ENCODE measurements around the gene NELFA.
"Not testable (repeated sequence)": the region's sequence is repeated elsewhere in the genome, so short reads cannot be mapped to it uniquely, and the experiment has no call there.

NELFA gene

GRCh38 chr4:2040391-2041238 is 31.8 kb upstream of the NELFA start:
- DNase-seq, result no peak

- peak; percentile 62 for DNase-seq
Observed at GRCh38 chr4:2036866-2037265, 28.1 kb upstream of the NELFA start.

GRCh38 chr4:2036327-2036726 is 27.6 kb upstream of the NELFA start:
- no peak for DNase-seq

- not testable (repeated sequence) for DNase-seq
Observed at GRCh38 chr4:2031161-2031560, 22.4 kb upstream of the NELFA start.

- DNase-seq, result not testable (repeated sequence)
Observed at GRCh38 chr4:2027120-2027519, 18.3 kb upstream of the NELFA start.

GRCh38 chr4:2025817-2026216 is 17.0 kb upstream of the NELFA start:
- DNase-seq, result no peak

- DNase-seq, result no peak
Observed at GRCh38 chr4:2024683-2025082, 15.9 kb upstream of the NELFA start.

- not testable (repeated sequence) for DNase-seq
Observed at GRCh38 chr4:2021358-2022018, 12.7 kb upstream of the NELFA start.

- no peak for DNase-seq
Observed at GRCh38 chr4:2015008-2015407, 6.2 kb upstream of the NELFA start.

GRCh38 chr4:2011583-2011982 is 2.8 kb upstream of the NELFA start:
- peak; percentile 41 for DNase-seq

GRCh38 chr4:2009651-2010233 is 968 bp upstream of the NELFA start:
- peak; percentile 82 for DNase-seq

- DNase-seq, result no peak
Observed at GRCh38 chr4:2008671-2008920, 178 bp downstream of the NELFA start.

GRCh38 chr4:2007804-2008670 is 737 bp downstream of the NELFA start:
- peak; percentile 32 for DNase-seq

- no peak for DNase-seq
Observed at GRCh38 chr4:2006956-2007653, 1.7 kb downstream of the NELFA start.

GRCh38 chr4:2006367-2006766 is 2.4 kb downstream of the NELFA start:
- no peak for DNase-seq

GRCh38 chr4:2003361-2003760 is 5.4 kb downstream of the NELFA start:
- DNase-seq, result not testable (repeated sequence)

- not testable (repeated sequence) for DNase-seq
Observed at GRCh38 chr4:1999308-1999707, 9.5 kb downstream of the NELFA start.

GRCh38 chr4:1998296-1998695 is 10.5 kb downstream of the NELFA start:
- DNase-seq, result no peak

- DNase-seq, result no peak
Observed at GRCh38 chr4:1997712-1998111, 11.1 kb downstream of the NELFA start.

GRCh38 chr4:1996866-1997611 is 11.7 kb downstream of the NELFA start:
- DNase-seq, result no peak

- DNase-seq, result no peak
Observed at GRCh38 chr4:1994938-1995337, 13.8 kb downstream of the NELFA start.
